ENCODE data around the gene ADAM12.

Gene ADAM12

GRCh38 chr10:126212738-126213137 lies 175.5 kb downstream of the ADAM12 start:
- no peak for TF ChIP-seq TAF1 (IDR thresholded peaks at IDR 0.05; ENCODE audit: borderline replicate concordance, low read depth, low read length)
- no peak for TF ChIP-seq POLR2AphosphoS5 (IDR thresholded peaks at IDR 0.05; ENCODE audit: low read depth, low read length)
- no peak for TF ChIP-seq POLR2A (IDR thresholded peaks at IDR 0.05; ENCODE audit: low read depth, low read length)
- no peak for DNase-seq (ENCODE audit: insufficient read length)
- no peak for FAIRE-seq

- no peak for TF ChIP-seq POLR2A (IDR thresholded peaks at IDR 0.05; ENCODE audit: low read depth, low read length)
- no peak for TF ChIP-seq TAF1 (IDR thresholded peaks at IDR 0.05; ENCODE audit: borderline replicate concordance, low read depth, low read length)
- DNase-seq (ENCODE audit: insufficient read length), result no peak
- FAIRE-seq, result no peak
Observed at GRCh38 chr10:126210051-126210651, 178.1 kb downstream of the ADAM12 start.

DNA sequence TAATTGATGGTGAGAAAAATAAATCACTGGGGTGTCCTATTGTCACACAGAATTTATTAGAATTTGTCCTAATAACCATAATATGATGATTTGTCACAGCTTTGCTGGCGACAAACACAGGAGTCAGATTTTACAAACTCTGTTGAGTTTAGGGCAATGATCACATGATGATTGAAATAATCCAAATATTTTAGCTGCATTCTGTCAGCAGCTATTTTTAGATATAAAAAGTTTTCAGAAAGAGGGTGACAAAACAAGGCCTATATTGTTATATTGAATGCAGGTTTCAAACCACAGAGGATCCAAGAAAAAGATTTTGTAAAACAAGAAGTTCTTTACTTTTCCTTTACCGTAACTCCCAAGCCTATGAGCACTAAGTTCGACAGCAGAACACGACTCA lies 178.8 kb downstream of the ADAM12 start:
- TF ChIP-seq POLR2A (IDR thresholded peaks at IDR 0.05; ENCODE audit: low read depth, low read length) (no peak), POLR2AphosphoS5 (IDR thresholded peaks at IDR 0.05; ENCODE audit: low read depth, low read length) (no peak)
- DNase-seq (ENCODE audit: insufficient read length) (no peak), FAIRE-seq (no peak)

DNA sequence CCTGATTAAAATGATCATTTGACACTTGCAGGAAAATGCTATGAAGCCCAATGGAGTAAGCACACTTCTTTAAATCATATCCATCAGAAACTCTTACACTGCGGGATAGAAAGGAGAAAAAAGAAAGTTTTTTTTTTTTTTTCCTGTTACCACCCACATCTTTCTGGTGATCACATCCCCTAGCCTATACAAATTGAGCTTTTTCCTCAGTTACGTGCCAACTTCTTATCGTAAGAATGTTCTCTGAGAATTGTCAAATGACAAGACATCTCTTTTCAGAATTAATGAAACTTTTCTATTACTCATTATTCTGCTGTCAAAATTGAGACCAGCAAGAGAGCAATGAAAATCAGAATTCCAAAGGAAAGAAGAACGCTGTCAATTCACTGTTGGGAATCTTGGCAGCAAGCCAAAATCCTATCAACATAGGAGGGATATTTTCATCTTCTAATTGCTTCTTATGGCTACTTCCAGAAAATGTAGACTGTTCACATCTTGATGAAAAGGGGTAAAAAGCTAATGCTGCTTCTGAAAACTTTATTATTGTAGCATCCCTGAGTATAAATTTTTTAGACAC lies 179.5 kb downstream of the ADAM12 start:
- no peak for DNase-seq (ENCODE audit: insufficient read length)
- FAIRE-seq, result no peak
- TF ChIP-seq TAF1 (IDR thresholded peaks at IDR 0.05; ENCODE audit: borderline replicate concordance, low read depth, low read length) (no peak), POLR2A (IDR thresholded peaks at IDR 0.05; ENCODE audit: low read depth, low read length) (no peak), POLR2AphosphoS5 (IDR thresholded peaks at IDR 0.05; ENCODE audit: low read depth, low read length) (no peak)

- DNase-seq (ENCODE audit: insufficient read length), result no peak
- TF ChIP-seq POLR2AphosphoS5 (IDR thresholded peaks at IDR 0.05; ENCODE audit: low read depth, low read length) (no peak), TAF1 (IDR thresholded peaks at IDR 0.05; ENCODE audit: borderline replicate concordance, low read depth, low read length) (no peak), POLR2A (IDR thresholded peaks at IDR 0.05; ENCODE audit: low read depth, low read length) (no peak)
- FAIRE-seq, result no peak
Observed at GRCh38 chr10:126207851-126208250, 180.4 kb downstream of the ADAM12 start.

GRCh38 chr10:126207313-126207771 lies 180.9 kb downstream of the ADAM12 start:
- DNase-seq (ENCODE audit: insufficient read length), result no peak
- FAIRE-seq, result no peak
- no peak for TF ChIP-seq POLR2AphosphoS5 (IDR thresholded peaks at IDR 0.05; ENCODE audit: low read depth, low read length)
- no peak for TF ChIP-seq TAF1 (IDR thresholded peaks at IDR 0.05; ENCODE audit: borderline replicate concordance, low read depth, low read length)
- no peak for TF ChIP-seq POLR2A (IDR thresholded peaks at IDR 0.05; ENCODE audit: low read depth, low read length)

GRCh38 chr10:126205486-126206205 lies 182.6 kb downstream of the ADAM12 start:
- DNase-seq (ENCODE audit: insufficient read length) (no peak), FAIRE-seq (no peak)
- TF ChIP-seq POLR2A (IDR thresholded peaks at IDR 0.05; ENCODE audit: low read depth, low read length) (no peak), TAF1 (IDR thresholded peaks at IDR 0.05; ENCODE audit: borderline replicate concordance, low read depth, low read length) (no peak), POLR2AphosphoS5 (IDR thresholded peaks at IDR 0.05; ENCODE audit: low read depth, low read length) (no peak)

- TF ChIP-seq POLR2A (IDR thresholded peaks at IDR 0.05; ENCODE audit: low read depth, low read length), result no peak
- TF ChIP-seq TAF1 (IDR thresholded peaks at IDR 0.05; ENCODE audit: borderline replicate concordance, low read depth, low read length), result no peak
- no peak for TF ChIP-seq POLR2AphosphoS5 (IDR thresholded peaks at IDR 0.05; ENCODE audit: low read depth, low read length)
- no peak for FAIRE-seq
- DNase-seq (ENCODE audit: insufficient read length), result no peak
Observed at GRCh38 chr10:126204320-126204719, 184.0 kb downstream of the ADAM12 start.

DNA sequence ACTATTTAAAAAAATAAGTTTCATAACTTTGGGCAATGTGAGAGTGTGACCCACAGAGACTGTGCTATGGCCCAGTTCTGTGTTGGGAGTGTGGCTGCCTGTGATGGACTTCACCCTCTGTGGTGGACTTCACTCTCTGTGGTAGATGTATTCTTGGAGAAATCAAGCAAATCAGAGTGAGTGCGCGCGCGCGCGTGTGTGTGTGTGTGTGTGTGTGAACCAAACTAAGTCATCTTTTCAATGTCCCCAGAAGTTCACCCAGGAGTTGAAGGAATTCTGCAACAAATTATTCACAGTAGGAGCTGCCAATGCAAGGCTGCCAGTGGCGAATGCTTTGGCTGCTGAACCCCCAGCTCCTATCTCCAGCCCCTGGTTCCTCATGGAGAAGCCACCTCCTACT lies 184.5 kb downstream of the ADAM12 start:
- no peak for DNase-seq (ENCODE audit: insufficient read length)
- TF ChIP-seq POLR2A (IDR thresholded peaks at IDR 0.05; ENCODE audit: low read depth, low read length), result no peak
- no peak for TF ChIP-seq POLR2AphosphoS5 (IDR thresholded peaks at IDR 0.05; ENCODE audit: low read depth, low read length)
- TF ChIP-seq TAF1 (IDR thresholded peaks at IDR 0.05; ENCODE audit: borderline replicate concordance, low read depth, low read length), result no peak
- FAIRE-seq, result no peak

GRCh38 chr10:126201603-126202002 lies 186.7 kb downstream of the ADAM12 start:
- no peak for TF ChIP-seq POLR2A (IDR thresholded peaks at IDR 0.05; ENCODE audit: low read depth, low read length)
- TF ChIP-seq TAF1 (IDR thresholded peaks at IDR 0.05; ENCODE audit: borderline replicate concordance, low read depth, low read length), result no peak
- TF ChIP-seq POLR2AphosphoS5 (IDR thresholded peaks at IDR 0.05; ENCODE audit: low read depth, low read length), result no peak
- FAIRE-seq (no peak), DNase-seq (ENCODE audit: insufficient read length) (no peak)

DNA sequence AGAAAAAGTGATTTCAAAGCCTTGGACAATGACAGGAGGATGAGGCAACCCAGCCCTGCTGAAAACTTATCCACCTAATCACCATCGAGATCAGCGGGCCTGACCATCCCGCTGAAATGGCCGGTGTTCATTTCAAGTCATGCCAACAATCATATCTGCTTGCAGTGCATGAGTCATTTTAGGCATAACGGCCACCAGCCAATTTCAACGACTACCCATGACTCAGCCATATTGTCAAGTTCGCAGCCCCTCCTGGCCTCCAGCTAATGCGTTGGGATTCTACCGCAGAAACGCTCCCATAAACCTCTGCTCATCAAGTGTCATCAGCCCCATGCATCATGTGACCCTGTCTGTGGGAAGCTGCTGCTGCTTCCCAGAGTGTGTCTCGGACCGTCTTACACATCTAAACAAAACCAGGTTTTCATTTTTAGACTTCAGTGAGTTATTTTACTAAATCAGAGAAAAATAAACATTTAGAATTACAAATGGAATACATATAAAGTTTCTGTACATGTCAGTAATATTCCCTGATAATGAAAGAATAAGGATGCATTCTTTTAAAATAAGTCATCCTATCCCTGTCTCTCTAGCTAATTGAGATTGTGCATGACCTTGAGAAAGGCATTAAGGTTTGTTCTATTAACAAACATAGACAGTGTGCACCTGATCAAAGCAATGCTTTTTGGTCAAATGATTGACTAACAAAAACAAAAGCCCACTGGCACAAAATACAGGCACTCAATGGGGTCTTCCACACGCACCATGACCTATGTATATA lies 188.9 kb downstream of the ADAM12 start:
- no peak for TF ChIP-seq TAF1 (IDR thresholded peaks at IDR 0.05; ENCODE audit: borderline replicate concordance, low read depth, low read length)
- TF ChIP-seq POLR2A (IDR thresholded peaks at IDR 0.05; ENCODE audit: low read depth, low read length), result no peak
- no peak for TF ChIP-seq POLR2AphosphoS5 (IDR thresholded peaks at IDR 0.05; ENCODE audit: low read depth, low read length)
- DNase-seq (ENCODE audit: insufficient read length) (no peak), FAIRE-seq (no peak)
